H1 (cell line): Measurements from ENCODE around the gene SIGLEC12. TPM values are rescaled to one million over a fixed set of nuclear protein-coding genes. Genes with fewer than 3 reads are reported as not detected.
"Not testable (repeated sequence)": the region's sequence is repeated elsewhere in the genome, so short reads cannot be mapped to it uniquely, and the experiment has no call there.

Experiments
- CTCF ChIA-PET: fragments of 300-600 bp; sonication (Branson Sonifier 250); formaldehyde crosslinking; loops from one replicate; lab custom pipeline; 2021; ENCODE audit not compliant: partially characterized antibody; lab: Charles Lee
- POLR2A ChIA-PET: fragments of 300-600 bp; sonication (Branson Sonifier 250); formaldehyde crosslinking; loops from one replicate; lab custom pipeline; 2021; ENCODE audit warnings: inconsistent platforms; ENCODE audit not compliant: partially characterized antibody; lab: Charles Lee
- DNase-seq, 2 experiments: peaks; one replicate each; pipeline versions ENCODE4 v3.0.0 to v3.0.0-alpha.2; 2010 to 2022; ENCODE audit warnings: low spot score in 2 of 2, low read depth in 1 of 2, mixed read lengths in 1 of 2
- FAIRE-seq: peaks from 2 replicates; lab custom pipeline; 2011; peaks lifted over from hg19 to GRCh38; lab: Jason Lieb, UNC
- H2AFZ ChIP-seq: 2 replicates; pipeline ENCODE4 v1.8.1; 2012; ENCODE audit warnings: low read length, inconsistent platforms
- H2AK5ac ChIP-seq: 2 replicates; pipeline ENCODE4 v1.6.1; 2013; ENCODE audit warnings: low read depth, low read length
- H2BK120ac ChIP-seq: replicated peaks from 2 replicates; pipeline ENCODE3; 2013; ENCODE audit warnings: low read depth, low read length, inconsistent platforms
- H2BK12ac ChIP-seq: 2 replicates; pipeline ENCODE4 v1.6.1; 2013; ENCODE audit warnings: low read depth, low read length
- H2BK15ac ChIP-seq: 2 replicates; pipeline ENCODE4 v1.6.1; 2013; ENCODE audit warnings: low read length
- H2BK20ac ChIP-seq: 2 replicates; pipeline ENCODE4 v1.6.1; 2013; ENCODE audit warnings: low read length
- H2BK5ac ChIP-seq: 2 replicates; pipeline ENCODE4 v1.6.1; 2013; ENCODE audit warnings: low read depth, low read length
- H3K14ac ChIP-seq: 2 replicates; pipeline ENCODE4 v1.6.1; 2013; ENCODE audit warnings: inconsistent platforms; ENCODE audit not compliant: insufficient read length
- H3K18ac ChIP-seq: 2 replicates; pipeline ENCODE4 v1.6.1; 2013; ENCODE audit warnings: low read length; ENCODE audit errors: extremely low read depth
- H3K23ac ChIP-seq: 2 replicates; pipeline ENCODE4 v1.6.1; 2013; ENCODE audit warnings: inconsistent platforms; ENCODE audit not compliant: insufficient read length
- H3K23me2 ChIP-seq: 2 replicates; pipeline ENCODE4 v1.6.1; 2013; ENCODE audit warnings: low read depth, low read length
- H3K27ac ChIP-seq: 2 replicates; pipeline ENCODE4 v1.6.1; 2011; ENCODE audit warnings: low read depth, low read length, inconsistent platforms
- H3K27me3 ChIP-seq, 4 experiments: replicated peaks in 1 of 4; 1 replicate in 1 of 4; 2 replicates in 3 of 4; pipeline versions ENCODE4 v1.6.1 to v1.8.1; 2011 to 2013; ENCODE audit warnings: low read length in 3 of 4, mild to moderate bottlenecking in 3 of 4, inconsistent platforms in 2 of 4, mixed read lengths in 2 of 4, moderate library complexity in 1 of 4; ENCODE audit not compliant: control insufficient read depth in 3 of 4, insufficient read depth in 3 of 4; ENCODE audit errors: extremely low read depth in 1 of 4
- H3K36me3 ChIP-seq, 4 experiments: 2 replicates each; pipeline versions ENCODE4 v1.6.1 to v1.8.1; 2011 to 2013; ENCODE audit warnings: mild to moderate bottlenecking in 4 of 4, low read length in 3 of 4, moderate library complexity in 2 of 4, control low read depth in 1 of 4, inconsistent platforms in 1 of 4; ENCODE audit not compliant: insufficient read depth in 4 of 4, control insufficient read depth in 2 of 4
- H3K4ac ChIP-seq: replicated peaks from 2 replicates; pipeline ENCODE3; 2013; ENCODE audit warnings: low read length, low read depth, mixed read lengths, inconsistent platforms; ENCODE audit not compliant: insufficient read length
- H3K4me1 ChIP-seq, 4 experiments: replicated peaks in 1 of 4; 1 replicate in 1 of 4; 2 replicates in 3 of 4; pipeline versions ENCODE4 v1.6.1 to v1.8.1; 2011 to 2013; ENCODE audit warnings: low read length in 3 of 4, inconsistent platforms in 2 of 4, mixed read lengths in 1 of 4; ENCODE audit not compliant: insufficient read depth in 4 of 4, control insufficient read depth in 3 of 4
- H3K4me2 ChIP-seq, 2 experiments: 2 replicates each; pipeline versions ENCODE4 v1.6.1 to v1.8.1; 2011 to 2013; ENCODE audit warnings: low read depth in 2 of 2, low read length in 2 of 2, control low read depth in 1 of 2, inconsistent platforms in 1 of 2, mild to moderate bottlenecking in 1 of 2; ENCODE audit not compliant: insufficient read depth in 1 of 2
- H3K4me3 ChIP-seq, 4 experiments: fragments of 200-600, 300-600 bp in 1 of 4; sonication (generic), shearing (Covaris generic), sonication (Bioruptor Twin) in 1 of 4; 2 replicates each; pipeline versions ENCODE4 v1.5.1 to v1.8.1; 2011 to 2016; ENCODE audit warnings: low read length in 4 of 4, low read depth in 3 of 4, control low read depth in 2 of 4, inconsistent platforms in 2 of 4, mild to moderate bottlenecking in 2 of 4, mixed read lengths in 1 of 4, moderate library complexity in 1 of 4; ENCODE audit not compliant: insufficient read depth in 2 of 4; ENCODE audit errors: extremely low read depth in 1 of 4
- H3K56ac ChIP-seq: replicated peaks from 2 replicates; pipeline ENCODE3; 2013; ENCODE audit warnings: low read depth, mild to moderate bottlenecking, mixed read lengths, low read length, inconsistent platforms; ENCODE audit not compliant: insufficient read length
- H3K79me1 ChIP-seq: 2 replicates; pipeline ENCODE4 v1.6.1; 2013; ENCODE audit warnings: low read depth, low read length, control low read depth
- H3K79me2 ChIP-seq, 2 experiments: 2 replicates each; pipeline versions ENCODE4 v1.6.1 to v1.8.1; 2012 to 2013; ENCODE audit warnings: low read length in 2 of 2, mild to moderate bottlenecking in 2 of 2, inconsistent platforms in 1 of 2; ENCODE audit not compliant: insufficient read depth in 2 of 2, control insufficient read depth in 1 of 2
- H3K9ac ChIP-seq, 4 experiments: replicated peaks in 1 of 4; 1 replicate in 1 of 4; 2 replicates in 3 of 4; pipeline versions ENCODE4 v1.6.1 to v1.8.1; 2011 to 2013; ENCODE audit warnings: low read depth in 3 of 4, low read length in 3 of 4, control low read depth in 2 of 4, mild to moderate bottlenecking in 2 of 4, moderate library complexity in 2 of 4, inconsistent platforms in 1 of 4; ENCODE audit errors: extremely low read depth in 1 of 4
- H3K9me3 ChIP-seq, 2 experiments: 2 replicates each; pipeline versions ENCODE4 v1.6.1 to v1.8.1; 2012 to 2013; ENCODE audit warnings: mild to moderate bottlenecking in 2 of 2, moderate library complexity in 2 of 2, control low read depth in 1 of 2, inconsistent platforms in 1 of 2, low read depth in 1 of 2, low read length in 1 of 2, mixed read lengths in 1 of 2; ENCODE audit not compliant: insufficient read depth in 2 of 2
- H4K20me1 ChIP-seq, 2 experiments: replicated peaks in 1 of 2; 2 replicates each; pipeline versions ENCODE3 to v1.8.1; 2011 to 2013; ENCODE audit warnings: inconsistent platforms in 2 of 2, low read length in 2 of 2, mild to moderate bottlenecking in 1 of 2; ENCODE audit not compliant: insufficient read depth in 2 of 2, control insufficient read depth in 1 of 2
- H4K5ac ChIP-seq: 2 replicates; pipeline ENCODE4 v1.6.1; 2013; ENCODE audit warnings: low read length, low read depth, mixed read lengths, inconsistent platforms; ENCODE audit not compliant: insufficient read length
- H4K8ac ChIP-seq: 2 replicates; pipeline ENCODE4 v1.8.0; 2013; ENCODE audit warnings: mild to moderate bottlenecking, moderate library complexity, low read length, inconsistent platforms; ENCODE audit not compliant: insufficient read depth; ENCODE audit errors: extremely low read depth
- H4K91ac ChIP-seq: replicated peaks from 2 replicates; pipeline ENCODE3; 2013; ENCODE audit warnings: low read length, mixed read lengths, inconsistent platforms; ENCODE audit not compliant: insufficient read length
- NRF1 ChIP-seq: IDR thresholded peaks from 2 replicates; pipeline ENCODE4 v1.6.1; 2011; ENCODE audit warnings: mild to moderate bottlenecking, low read depth, low read length, improper control_type of control experiment
- SAP30 ChIP-seq: fragments of 300-600 bp; sonication (generic); IDR thresholded peaks from 2 replicates; pipeline ENCODE4 v1.7.1; 2012; ENCODE audit warnings: low read length, moderate library complexity, mild to moderate bottlenecking, inconsistent platforms; ENCODE audit not compliant: insufficient read depth, insufficient replicate concordance
- SIRT6 ChIP-seq: IDR thresholded peaks from one replicate; pipeline ENCODE4 v1.7.1; 2012; ENCODE audit warnings: low read length, inconsistent platforms
- WGBS, 2 experiments: shearing (Covaris generic) in 1 of 2; methylation state at CpG; one replicate each; pipeline versions ENCODE4 v1.1.6 to v1.1.7; 2013 to 2015; ENCODE audit warnings: low lambda C conversion rate in 2 of 2, mixed read lengths in 2 of 2, inconsistent platforms in 1 of 2, low coverage in 1 of 2, missing lambda C conversion rate in 1 of 2; ENCODE audit not compliant: insufficient replicate concordance in 2 of 2, insufficient coverage in 1 of 2, insufficient read length in 1 of 2; ENCODE audit errors: extremely low coverage in 1 of 2, missing lambda C conversion rate in 1 of 2; 5-methylcytosine and 5-hydroxymethylcytosine counted together
- polyA plus RNA-seq, 7 experiments: library from polyadenylated mRNA; depleted of rRNA in 3 of 7; stranded (reverse) in 5 of 7; unstranded in 2 of 7; fragments of >200 nt in 5 of 7; fragments of 200-250 nt in 2 of 7; gene quantifications; 1 replicate in 5 of 7; 2 replicates in 1 of 7; 4 replicates in 1 of 7; pipeline versions ENCODE4 v1.2.1 to v1.2.3, GENCODE V29; 2011 to 2013; ENCODE audit warnings: missing spikeins in 2 of 7, mixed read lengths in 2 of 7
- total RNA-seq: library from RNA; stranded (reverse); fragmentation: NEBNext Ultra II Directional; extraction: Animal tissue kit (Norgen Biotek cat#: 25700); gene quantifications from 2 replicates; pipeline ENCODE4 v1.2.1, GENCODE V29; 2021

SIGLEC12 gene
- total and polyA plus RNA-seq, 2 of the 8 experiments (the other 6 are each of a cell fraction or from before 2014, with no cell fraction given) = not detected

DNA sequence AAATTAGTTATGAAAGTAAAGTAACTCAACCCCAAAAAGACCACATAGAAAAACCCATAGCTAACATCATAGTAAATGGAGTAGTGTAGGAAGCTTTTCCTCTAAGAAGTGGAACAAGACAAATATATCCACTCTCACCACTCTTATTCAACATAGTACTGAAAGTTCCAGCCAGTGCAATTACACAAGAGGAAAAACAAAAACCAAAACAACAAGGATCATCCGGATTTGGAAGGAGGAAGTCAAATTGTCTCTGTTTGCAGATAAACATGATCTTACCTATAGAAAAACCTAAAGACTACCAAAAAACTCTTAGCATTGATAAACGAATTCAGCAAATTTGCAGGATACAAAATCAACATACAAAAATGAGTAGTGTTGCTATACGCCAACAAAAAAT, 34.9 kb downstream of the SIGLEC12 start (continued):
- TF ChIP-seq SAP30 (no peak), SIRT6 (no peak), NRF1 (no peak)

DNA sequence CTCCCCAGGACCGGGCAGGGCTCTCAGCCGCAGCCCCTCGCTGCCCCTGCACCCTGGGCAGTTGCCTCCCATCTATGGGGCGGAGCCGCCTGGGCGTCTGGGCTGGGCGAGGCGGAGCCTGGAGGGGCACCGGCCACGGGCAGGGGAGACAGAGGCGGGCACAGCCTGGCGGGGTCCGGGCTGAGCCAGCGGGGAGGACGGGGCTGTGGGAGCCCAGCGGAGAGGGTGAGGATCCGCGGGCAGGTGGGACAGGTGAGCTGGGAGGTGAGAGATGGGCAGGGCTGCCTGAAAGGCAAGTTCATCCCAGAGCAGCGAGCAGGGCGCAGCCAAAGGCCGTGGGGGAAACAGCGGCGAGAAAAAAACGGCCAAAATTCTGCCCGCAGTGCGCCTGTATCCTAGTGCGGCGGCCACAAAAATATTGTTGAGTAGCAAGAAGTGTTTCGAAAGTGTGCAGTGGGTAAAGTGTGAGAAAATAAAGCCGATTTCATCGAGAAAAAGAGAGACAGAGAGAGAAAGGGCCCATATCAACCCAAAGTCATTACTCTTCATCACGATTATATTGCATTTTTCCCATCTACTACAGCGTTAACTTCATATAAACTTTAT, 37.5 kb downstream of the SIGLEC12 start:
- WGBS, 2 experiments = 65% methylated on average over 14 of the region's 33 CpGs; no CpG with 5 or more reads in 1 of the 2 experiments
- H3K56ac ChIP-seq, H3K23ac ChIP-seq, H4K20me1 ChIP-seq, H3K4ac ChIP-seq, H4K8ac ChIP-seq, DNase-seq, H4K5ac ChIP-seq, H3K23me2 ChIP-seq, H2BK15ac ChIP-seq, H3K4me1 ChIP-seq, H2BK120ac ChIP-seq, CTCF ChIA-PET, H3K18ac ChIP-seq, H2BK20ac ChIP-seq, H3K4me2 ChIP-seq, H3K9ac ChIP-seq, H2BK12ac ChIP-seq, H3K79me1 ChIP-seq, H3K36me3 ChIP-seq, H2BK5ac ChIP-seq, H2AK5ac ChIP-seq, H3K79me2 ChIP-seq, FAIRE-seq, H3K27ac ChIP-seq, H3K14ac ChIP-seq, H2AFZ ChIP-seq, H4K91ac ChIP-seq, H3K27me3 ChIP-seq, POLR2A ChIA-PET: not testable (repeated sequence)
- H3K4me3 ChIP-seq = 0 out of 8 replicates have a peak overlapping the region, but pooled peaks of 1 of the 4 experiments have one; percentile 26
- peaks cover 22 to 33% of the 10 kb centered on the region in 2 experiments; a peak in 3 of 4 replicates for H3K9me3 ChIP-seq
